ENCODE data around the gene SLC39A13. TPM values are rescaled to one million over a fixed set of nuclear protein-coding genes. Genes with fewer than 3 reads are reported as not detected.

The SLC39A13 gene
- total RNA-seq, 4 donors from 2014 or later: 21.2 to 52.6 (median 46.0) TPM

- no peak for TF ChIP-seq CTCF (IDR thresholded peaks at IDR 0.05; ENCODE audit: low read depth)
Measured at GRCh38 chr11:47406896-47407745, 1.3 kb upstream of the SLC39A13 start.

- no peak for TF ChIP-seq CTCF (IDR thresholded peaks at IDR 0.05; ENCODE audit: low read depth)
Measured at GRCh38 chr11:47408598-47409439, 429 bp downstream of the SLC39A13 start.

- no peak for TF ChIP-seq CTCF (IDR thresholded peaks at IDR 0.05; ENCODE audit: low read depth)
Measured at GRCh38 chr11:47409440-47410369, 1.3 kb downstream of the SLC39A13 start.

- no peak for TF ChIP-seq CTCF (IDR thresholded peaks at IDR 0.05; ENCODE audit: low read depth)
Measured at GRCh38 chr11:47410370-47411264, 2.2 kb downstream of the SLC39A13 start.

DNA sequence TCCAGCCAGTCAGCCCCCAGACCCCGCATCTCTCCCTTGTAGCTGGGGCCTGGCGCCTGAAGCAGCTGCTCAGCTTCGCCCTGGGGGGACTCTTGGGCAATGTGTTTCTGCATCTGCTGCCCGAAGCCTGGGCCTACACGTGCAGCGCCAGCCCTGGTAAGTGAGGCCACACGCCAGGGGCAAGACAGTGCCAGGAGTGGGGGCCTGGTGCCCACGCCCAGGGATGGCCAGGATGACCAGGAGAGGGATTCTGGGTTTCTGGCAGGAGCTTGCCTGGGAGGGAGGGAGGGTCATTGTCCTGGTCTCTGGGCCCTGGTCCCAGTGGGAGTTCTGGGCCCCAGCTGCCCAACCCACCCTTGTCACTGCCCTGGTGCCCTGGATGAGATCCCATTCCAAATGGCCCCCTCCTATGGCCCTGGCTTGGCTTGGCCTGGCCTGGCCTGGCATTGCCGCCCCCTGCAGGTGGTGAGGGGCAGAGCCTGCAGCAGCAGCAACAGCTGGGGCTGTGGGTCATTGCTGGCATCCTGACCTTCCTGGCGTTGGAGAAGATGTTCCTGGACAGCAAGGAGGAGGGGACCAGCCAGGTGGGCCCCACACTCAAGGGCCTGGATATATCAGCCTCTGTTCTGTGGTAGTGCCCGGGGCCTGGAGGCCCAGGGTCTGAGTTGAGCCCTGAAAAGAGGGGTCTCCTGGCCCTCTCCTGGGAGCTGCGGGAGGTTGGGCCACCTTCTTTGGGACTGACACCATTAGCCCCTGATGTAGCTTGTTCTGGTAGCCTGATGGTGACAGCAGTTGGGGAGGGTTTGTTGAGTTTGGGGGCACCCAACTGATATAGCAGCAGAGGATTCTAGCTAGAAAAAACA lies 3.7 kb downstream of the SLC39A13 start:
- no peak for TF ChIP-seq CTCF (IDR thresholded peaks at IDR 0.05; ENCODE audit: low read depth)

DNA sequence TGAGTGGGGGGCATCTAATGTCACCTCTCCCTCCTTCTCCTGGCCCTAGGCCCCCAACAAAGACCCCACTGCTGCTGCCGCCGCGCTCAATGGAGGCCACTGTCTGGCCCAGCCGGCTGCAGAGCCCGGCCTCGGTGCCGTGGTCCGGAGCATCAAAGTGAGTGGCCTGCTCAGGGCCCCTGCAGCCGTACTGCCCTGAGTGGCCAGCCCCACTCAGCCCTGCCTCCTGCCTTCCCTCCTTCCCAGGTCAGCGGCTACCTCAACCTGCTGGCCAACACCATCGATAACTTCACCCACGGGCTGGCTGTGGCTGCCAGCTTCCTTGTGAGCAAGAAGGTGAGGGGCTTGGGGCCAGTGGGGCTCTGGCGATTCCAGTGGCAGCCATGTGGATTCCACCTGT lies 5.0 kb downstream of the SLC39A13 start:
- TF ChIP-seq CTCF (IDR thresholded peaks at IDR 0.05; ENCODE audit: low read depth): no peak
